Measurements from ENCODE around the gene EFL1.
A peak's percentile ranks its signal among the peaks of the same experiment; 100 is the strongest.

The EFL1 gene

DNA sequence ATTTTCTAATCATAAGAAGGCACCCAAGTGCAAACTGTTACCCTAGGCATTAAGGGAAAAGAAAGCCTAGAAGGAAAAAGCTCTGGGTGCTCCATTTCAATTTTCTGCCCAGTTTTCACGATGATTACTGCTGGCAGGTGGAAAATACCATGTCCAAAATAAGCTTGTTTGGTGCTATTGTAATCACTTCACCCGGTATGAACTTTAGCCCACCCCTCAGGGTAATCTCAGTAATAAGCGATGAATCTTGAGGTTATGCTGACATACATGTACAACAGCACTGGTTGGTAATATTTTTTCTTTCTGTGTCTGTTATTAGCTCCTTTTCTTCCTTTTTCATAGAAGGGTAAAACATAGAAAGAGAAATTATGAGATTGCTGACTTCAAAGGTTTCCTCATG is 128.1 kb downstream of the EFL1 start:
- ATAC-seq (ENCODE audit: low read depth) (no peak), DNase-seq (ENCODE audit: low spot score) (no peak)
- no peaks in the 10 kb centered on the region for H3K27me3 ChIP-seq (ENCODE audit: insufficient read depth, poor library complexity, severe bottlenecking)
- peaks cover 29% of the 10 kb centered on the region for H3K4me1 ChIP-seq (ENCODE audit: insufficient read depth, poor library complexity, severe bottlenecking)
- no peak overlapping the region for H3K4me3 ChIP-seq (ENCODE audit: severe bottlenecking)
- H3K9me3 ChIP-seq (ENCODE audit: severe bottlenecking) = no peaks in the 10 kb centered on the region
- no peak overlapping the region for H3K27ac ChIP-seq (ENCODE audit: poor library complexity, severe bottlenecking)
- H3K36me3 ChIP-seq (ENCODE audit: low read depth) = peaks cover 54% of the 10 kb centered on the region
- TF ChIP-seq, protein P1, sequence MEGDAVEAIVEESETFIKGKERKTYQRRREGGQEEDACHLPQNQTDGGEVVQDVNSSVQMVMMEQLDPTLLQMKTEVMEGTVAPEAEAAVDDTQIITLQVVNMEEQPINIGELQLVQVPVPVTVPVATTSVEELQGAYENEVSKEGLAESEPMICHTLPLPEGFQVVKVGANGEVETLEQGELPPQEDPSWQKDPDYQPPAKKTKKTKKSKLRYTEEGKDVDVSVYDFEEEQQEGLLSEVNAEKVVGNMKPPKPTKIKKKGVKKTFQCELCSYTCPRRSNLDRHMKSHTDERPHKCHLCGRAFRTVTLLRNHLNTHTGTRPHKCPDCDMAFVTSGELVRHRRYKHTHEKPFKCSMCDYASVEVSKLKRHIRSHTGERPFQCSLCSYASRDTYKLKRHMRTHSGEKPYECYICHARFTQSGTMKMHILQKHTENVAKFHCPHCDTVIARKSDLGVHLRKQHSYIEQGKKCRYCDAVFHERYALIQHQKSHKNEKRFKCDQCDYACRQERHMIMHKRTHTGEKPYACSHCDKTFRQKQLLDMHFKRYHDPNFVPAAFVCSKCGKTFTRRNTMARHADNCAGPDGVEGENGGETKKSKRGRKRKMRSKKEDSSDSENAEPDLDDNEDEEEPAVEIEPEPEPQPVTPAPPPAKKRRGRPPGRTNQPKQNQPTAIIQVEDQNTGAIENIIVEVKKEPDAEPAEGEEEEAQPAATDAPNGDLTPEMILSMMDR (IDR thresholded peaks at IDR 0.05; ENCODE audit: poor library complexity, severe bottlenecking) = no peak

DNA sequence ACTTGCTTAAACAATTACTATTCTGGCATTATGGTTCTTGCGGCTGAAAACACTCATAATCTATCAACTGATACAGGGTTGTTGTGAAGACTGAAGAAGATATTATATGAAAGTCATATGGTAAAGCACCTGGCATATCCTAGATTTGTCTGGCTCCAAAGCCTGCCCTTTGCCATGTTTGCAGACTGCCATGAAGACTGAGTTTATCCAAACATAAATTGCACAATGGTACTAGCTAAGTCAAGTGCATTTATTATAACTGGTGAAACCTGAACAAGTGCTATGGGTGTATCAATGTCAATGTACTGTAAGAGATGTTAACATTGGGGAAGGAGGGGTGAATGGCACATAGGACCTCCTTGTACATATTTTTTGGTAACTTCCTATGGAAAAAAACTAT is 129.3 kb downstream of the EFL1 start:
- TF ChIP-seq, protein P1 (IDR thresholded peaks at IDR 0.05; ENCODE audit: poor library complexity, severe bottlenecking) = no peak
- Histone ChIP-seq H3K27ac (ENCODE audit: poor library complexity, severe bottlenecking) (peak overlapping the region; percentile 63), H3K4me3 (ENCODE audit: severe bottlenecking) (no peak overlapping the region), H3K36me3 (ENCODE audit: low read depth) (peaks cover 51% of the 10 kb centered on the region), H3K4me1 (ENCODE audit: insufficient read depth, poor library complexity, severe bottlenecking) (peaks cover 33% of the 10 kb centered on the region), H3K9me3 (ENCODE audit: severe bottlenecking) (no peaks in the 10 kb centered on the region), H3K27me3 (ENCODE audit: insufficient read depth, poor library complexity, severe bottlenecking) (no peaks in the 10 kb centered on the region)
- ATAC-seq (ENCODE audit: low read depth) (no peak), DNase-seq (ENCODE audit: low spot score) (no peak)

DNA sequence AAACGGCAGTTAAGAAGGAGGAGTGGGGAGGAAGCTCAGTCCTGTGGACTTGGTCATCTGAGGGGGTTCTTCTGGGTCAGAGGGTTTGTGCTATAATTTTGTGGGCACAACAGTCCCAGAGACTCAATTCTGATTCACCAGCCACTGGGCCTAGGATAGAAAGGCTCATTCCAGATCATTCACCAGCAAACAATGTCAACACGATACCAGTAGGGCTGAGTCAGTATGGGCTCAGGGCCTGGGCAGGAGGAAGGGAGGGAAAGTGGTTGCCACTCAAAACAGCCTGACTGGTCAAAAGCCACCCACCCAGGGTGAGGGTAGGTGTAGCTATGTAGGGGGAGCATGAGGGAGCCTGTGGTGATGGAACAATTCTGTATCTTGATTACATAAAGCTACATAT is 129.8 kb downstream of the EFL1 start:
- Histone ChIP-seq H3K27ac (ENCODE audit: poor library complexity, severe bottlenecking) (peak overlapping the region; percentile 63), H3K4me3 (ENCODE audit: severe bottlenecking) (no peak overlapping the region), H3K27me3 (ENCODE audit: insufficient read depth, poor library complexity, severe bottlenecking) (no peaks in the 10 kb centered on the region), H3K4me1 (ENCODE audit: insufficient read depth, poor library complexity, severe bottlenecking) (peaks cover 33% of the 10 kb centered on the region), H3K9me3 (ENCODE audit: severe bottlenecking) (no peaks in the 10 kb centered on the region), H3K36me3 (ENCODE audit: low read depth) (peaks cover 46% of the 10 kb centered on the region)
- peak; percentile 85 for DNase-seq (ENCODE audit: low spot score)
- ATAC-seq (ENCODE audit: low read depth) = peak; percentile 97
- TF ChIP-seq, protein P1 (IDR thresholded peaks at IDR 0.05; ENCODE audit: poor library complexity, severe bottlenecking) = no peak

GRCh38 chr15:82132096-82132495 is 130.4 kb downstream of the EFL1 start:
- DNase-seq (ENCODE audit: low spot score) (no peak), ATAC-seq (ENCODE audit: low read depth) (no peak)
- Histone ChIP-seq H3K36me3 (ENCODE audit: low read depth) (peaks cover 39% of the 10 kb centered on the region), H3K4me1 (ENCODE audit: insufficient read depth, poor library complexity, severe bottlenecking) (peaks cover 33% of the 10 kb centered on the region), H3K27ac (ENCODE audit: poor library complexity, severe bottlenecking) (peak overlapping the region; percentile 63), H3K4me3 (ENCODE audit: severe bottlenecking) (no peak overlapping the region), H3K27me3 (ENCODE audit: insufficient read depth, poor library complexity, severe bottlenecking) (no peaks in the 10 kb centered on the region), H3K9me3 (ENCODE audit: severe bottlenecking) (no peaks in the 10 kb centered on the region)
- TF ChIP-seq, protein P1 (IDR thresholded peaks at IDR 0.05; ENCODE audit: poor library complexity, severe bottlenecking) = no peak

GRCh38 chr15:82130248-82130647 is 132.3 kb downstream of the EFL1 start:
- no peak overlapping the region for H3K4me3 ChIP-seq (ENCODE audit: severe bottlenecking)
- peaks cover 33% of the 10 kb centered on the region for H3K4me1 ChIP-seq (ENCODE audit: insufficient read depth, poor library complexity, severe bottlenecking)
- DNase-seq (ENCODE audit: low spot score) = no peak
- no peak for ATAC-seq (ENCODE audit: low read depth)
- peaks cover 25% of the 10 kb centered on the region for H3K36me3 ChIP-seq (ENCODE audit: low read depth)
- H3K27ac ChIP-seq (ENCODE audit: poor library complexity, severe bottlenecking) = peak overlapping the region; percentile 26
- H3K9me3 ChIP-seq (ENCODE audit: severe bottlenecking) = no peaks in the 10 kb centered on the region
- TF ChIP-seq, protein P1 (IDR thresholded peaks at IDR 0.05; ENCODE audit: poor library complexity, severe bottlenecking) = no peak
- no peaks in the 10 kb centered on the region for H3K27me3 ChIP-seq (ENCODE audit: insufficient read depth, poor library complexity, severe bottlenecking)
